Measurements from ENCODE around the gene CD200. TPM values are rescaled to one million over a fixed set of nuclear protein-coding genes. Genes with fewer than 3 reads are reported as not detected.

CD200 gene
- total and polyA plus RNA-seq, 10 of the 15 experiments (the other 5 are each of a cell fraction or from before 2014, with no cell fraction given) = 21.2 to 84.3 (median 33.2) TPM

GRCh38 chr3:112327371-112327951 is 5.5 kb upstream of the CD200 start (continued):
- TF ChIP-seq, protein P1, sequence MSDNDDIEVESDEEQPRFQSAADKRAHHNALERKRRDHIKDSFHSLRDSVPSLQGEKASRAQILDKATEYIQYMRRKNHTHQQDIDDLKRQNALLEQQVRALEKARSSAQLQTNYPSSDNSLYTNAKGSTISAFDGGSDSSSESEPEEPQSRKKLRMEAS (IDR thresholded peaks at IDR 0.05; ENCODE audit: low read depth, low read length) = no peak
- TF ChIP-seq, protein P2, sequence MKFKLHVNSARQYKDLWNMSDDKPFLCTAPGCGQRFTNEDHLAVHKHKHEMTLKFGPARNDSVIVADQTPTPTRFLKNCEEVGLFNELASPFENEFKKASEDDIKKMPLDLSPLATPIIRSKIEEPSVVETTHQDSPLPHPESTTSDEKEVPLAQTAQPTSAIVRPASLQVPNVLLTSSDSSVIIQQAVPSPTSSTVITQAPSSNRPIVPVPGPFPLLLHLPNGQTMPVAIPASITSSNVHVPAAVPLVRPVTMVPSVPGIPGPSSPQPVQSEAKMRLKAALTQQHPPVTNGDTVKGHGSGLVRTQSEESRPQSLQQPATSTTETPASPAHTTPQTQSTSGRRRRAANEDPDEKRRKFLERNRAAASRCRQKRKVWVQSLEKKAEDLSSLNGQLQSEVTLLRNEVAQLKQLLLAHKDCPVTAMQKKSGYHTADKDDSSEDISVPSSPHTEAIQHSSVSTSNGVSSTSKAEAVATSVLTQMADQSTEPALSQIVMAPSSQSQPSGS (IDR thresholded peaks at IDR 0.05; ENCODE audit: low read length) = no peak
- TF ChIP-seq BMI1 (IDR thresholded peaks at IDR 0.05; ENCODE audit: borderline replicate concordance) = no peak
- no peak for TF ChIP-seq ZNF384 (IDR thresholded peaks at IDR 0.05; ENCODE audit: borderline replicate concordance, low read depth, low read length)
- TF ChIP-seq SPI1 (IDR thresholded peaks at IDR 0.05; ENCODE audit: borderline replicate concordance, insufficient read depth, low read depth, low read length) = no peak
- TF ChIP-seq TAF1 (IDR thresholded peaks at IDR 0.05; ENCODE audit: borderline replicate concordance, low read depth, low read length) = no peak
- TF ChIP-seq RUNX3 (IDR thresholded peaks at IDR 0.05; ENCODE audit: low read length) = peak; percentile 13; the same call in 1 of the 2 replicates
- TF ChIP-seq, protein P3, sequence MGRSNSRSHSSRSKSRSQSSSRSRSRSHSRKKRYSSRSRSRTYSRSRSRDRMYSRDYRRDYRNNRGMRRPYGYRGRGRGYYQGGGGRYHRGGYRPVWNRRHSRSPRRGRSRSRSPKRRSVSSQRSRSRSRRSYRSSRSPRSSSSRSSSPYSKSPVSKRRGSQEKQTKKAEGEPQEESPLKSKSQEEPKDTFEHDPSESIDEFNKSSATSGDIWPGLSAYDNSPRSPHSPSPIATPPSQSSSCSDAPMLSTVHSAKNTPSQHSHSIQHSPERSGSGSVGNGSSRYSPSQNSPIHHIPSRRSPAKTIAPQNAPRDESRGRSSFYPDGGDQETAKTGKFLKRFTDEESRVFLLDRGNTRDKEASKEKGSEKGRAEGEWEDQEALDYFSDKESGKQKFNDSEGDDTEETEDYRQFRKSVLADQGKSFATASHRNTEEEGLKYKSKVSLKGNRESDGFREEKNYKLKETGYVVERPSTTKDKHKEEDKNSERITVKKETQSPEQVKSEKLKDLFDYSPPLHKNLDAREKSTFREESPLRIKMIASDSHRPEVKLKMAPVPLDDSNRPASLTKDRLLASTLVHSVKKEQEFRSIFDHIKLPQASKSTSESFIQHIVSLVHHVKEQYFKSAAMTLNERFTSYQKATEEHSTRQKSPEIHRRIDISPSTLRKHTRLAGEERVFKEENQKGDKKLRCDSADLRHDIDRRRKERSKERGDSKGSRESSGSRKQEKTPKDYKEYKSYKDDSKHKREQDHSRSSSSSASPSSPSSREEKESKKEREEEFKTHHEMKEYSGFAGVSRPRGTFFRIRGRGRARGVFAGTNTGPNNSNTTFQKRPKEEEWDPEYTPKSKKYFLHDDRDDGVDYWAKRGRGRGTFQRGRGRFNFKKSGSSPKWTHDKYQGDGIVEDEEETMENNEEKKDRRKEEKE (IDR thresholded peaks at IDR 0.05) = no peak
- TF ChIP-seq RELA (IDR thresholded peaks at IDR 0.05; ENCODE audit: borderline replicate concordance, partially characterized antibody) = no peak
- TF ChIP-seq DPF2 (IDR thresholded peaks at IDR 0.05) = no peak
- TF ChIP-seq SRF (IDR thresholded peaks at IDR 0.05; ENCODE audit: low read depth in 2 of 2, low read length in 2 of 2) = no peak
- TF ChIP-seq MTA3 (IDR thresholded peaks at IDR 0.05; ENCODE audit: borderline replicate concordance, low read length) = no peak
- TF ChIP-seq ZNF274 (IDR thresholded peaks at IDR 0.05; ENCODE audit: insufficient read depth, insufficient read length) = no peak
- TF ChIP-seq, protein P4, sequence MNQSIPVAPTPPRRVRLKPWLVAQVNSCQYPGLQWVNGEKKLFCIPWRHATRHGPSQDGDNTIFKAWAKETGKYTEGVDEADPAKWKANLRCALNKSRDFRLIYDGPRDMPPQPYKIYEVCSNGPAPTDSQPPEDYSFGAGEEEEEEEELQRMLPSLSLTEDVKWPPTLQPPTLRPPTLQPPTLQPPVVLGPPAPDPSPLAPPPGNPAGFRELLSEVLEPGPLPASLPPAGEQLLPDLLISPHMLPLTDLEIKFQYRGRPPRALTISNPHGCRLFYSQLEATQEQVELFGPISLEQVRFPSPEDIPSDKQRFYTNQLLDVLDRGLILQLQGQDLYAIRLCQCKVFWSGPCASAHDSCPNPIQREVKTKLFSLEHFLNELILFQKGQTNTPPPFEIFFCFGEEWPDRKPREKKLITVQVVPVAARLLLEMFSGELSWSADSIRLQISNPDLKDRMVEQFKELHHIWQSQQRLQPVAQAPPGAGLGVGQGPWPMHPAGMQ (IDR thresholded peaks at IDR 0.05; ENCODE audit: borderline replicate concordance) = no peak
- TF ChIP-seq IRF3 (IDR thresholded peaks at IDR 0.05) = no peak
- no peak for TF ChIP-seq ZNF207 (IDR thresholded peaks at IDR 0.05; ENCODE audit: borderline replicate concordance)
- peak; percentile 71; the same call in 1 of the 2 replicates for TF ChIP-seq CBX5 (IDR thresholded peaks at IDR 0.05; ENCODE audit: low read depth)
- no peak for TF ChIP-seq JUND (IDR thresholded peaks at IDR 0.05; ENCODE audit: low read depth, low read length)
- no peak for TF ChIP-seq CBX3 (IDR thresholded peaks at IDR 0.05; ENCODE audit: borderline replicate concordance, low read depth)
- no peak for TF ChIP-seq EED (IDR thresholded peaks at IDR 0.05; ENCODE audit: low read depth)
- TF ChIP-seq MEF2B (IDR thresholded peaks at IDR 0.05; ENCODE audit: partially characterized antibody, poor library complexity, severe bottlenecking) = peak; percentile 6
- TF ChIP-seq HCFC1 (IDR thresholded peaks at IDR 0.05; ENCODE audit: low read length) = no peak
- no peak for TF ChIP-seq FOXK2 (IDR thresholded peaks at IDR 0.05)
- TF ChIP-seq SUZ12 (IDR thresholded peaks at IDR 0.05; ENCODE audit: unreplicated experiment) = no peak
- no peak for TF ChIP-seq CHD1 (IDR thresholded peaks at IDR 0.05; ENCODE audit: low read depth, low read length)

All from GM12878 (cell line).